Measurements from ENCODE around the gene AP3D1.
"Not testable (repeated sequence)": the region's sequence is repeated elsewhere in the genome, so short reads cannot be mapped to it uniquely, and the experiment has no call there.

DNA sequence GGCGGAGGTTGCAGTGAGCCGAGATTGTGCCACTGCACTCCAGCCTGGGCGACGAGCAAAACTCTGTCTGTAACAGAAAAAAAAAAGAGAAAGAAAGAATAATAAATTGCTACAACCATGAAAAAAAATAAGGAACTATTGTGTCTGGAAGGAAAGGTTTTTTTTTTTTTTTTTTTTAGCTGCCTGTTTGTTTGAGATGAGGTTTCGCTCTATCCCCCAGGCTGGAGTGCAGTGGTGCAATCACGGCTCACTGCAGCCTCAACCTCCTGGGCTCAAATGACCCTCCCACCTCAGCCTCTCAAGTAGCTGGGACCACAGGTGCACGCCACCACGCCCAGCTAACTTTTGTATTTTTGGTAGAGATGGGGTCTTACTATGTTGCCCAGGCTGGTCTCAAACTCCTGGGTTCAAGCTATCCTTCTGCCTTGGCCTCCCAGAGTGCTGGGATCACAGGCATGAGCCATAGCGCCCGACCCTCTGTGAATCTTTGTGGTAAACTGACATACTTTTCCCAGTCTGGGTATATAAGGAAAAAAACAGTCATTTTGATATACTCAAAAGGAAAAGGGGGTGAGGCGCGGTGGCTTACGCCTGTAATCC lies 59.3 kb downstream of the AP3D1 start:
- TF ChIP-seq, protein P1, sequence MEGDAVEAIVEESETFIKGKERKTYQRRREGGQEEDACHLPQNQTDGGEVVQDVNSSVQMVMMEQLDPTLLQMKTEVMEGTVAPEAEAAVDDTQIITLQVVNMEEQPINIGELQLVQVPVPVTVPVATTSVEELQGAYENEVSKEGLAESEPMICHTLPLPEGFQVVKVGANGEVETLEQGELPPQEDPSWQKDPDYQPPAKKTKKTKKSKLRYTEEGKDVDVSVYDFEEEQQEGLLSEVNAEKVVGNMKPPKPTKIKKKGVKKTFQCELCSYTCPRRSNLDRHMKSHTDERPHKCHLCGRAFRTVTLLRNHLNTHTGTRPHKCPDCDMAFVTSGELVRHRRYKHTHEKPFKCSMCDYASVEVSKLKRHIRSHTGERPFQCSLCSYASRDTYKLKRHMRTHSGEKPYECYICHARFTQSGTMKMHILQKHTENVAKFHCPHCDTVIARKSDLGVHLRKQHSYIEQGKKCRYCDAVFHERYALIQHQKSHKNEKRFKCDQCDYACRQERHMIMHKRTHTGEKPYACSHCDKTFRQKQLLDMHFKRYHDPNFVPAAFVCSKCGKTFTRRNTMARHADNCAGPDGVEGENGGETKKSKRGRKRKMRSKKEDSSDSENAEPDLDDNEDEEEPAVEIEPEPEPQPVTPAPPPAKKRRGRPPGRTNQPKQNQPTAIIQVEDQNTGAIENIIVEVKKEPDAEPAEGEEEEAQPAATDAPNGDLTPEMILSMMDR (IDR thresholded peaks at IDR 0.05) = not testable (repeated sequence)
- TF ChIP-seq POLR2A (IDR thresholded peaks at IDR 0.05) = not testable (repeated sequence)
